ENCODE measurements around the gene TMC2.
"Not testable (repeated sequence)": the region's sequence is repeated elsewhere in the genome, so short reads cannot be mapped to it uniquely, and the experiment has no call there.

TMC2 gene

GRCh38 chr20:2536560-2536986 is at the start of gene TMC2:
Gene TMC2, plus strand, starts transcription at chr20:2536573. Its CDS starts 49 bp downstream, at chr20:2536622.
- DNase-seq, result no peak

- DNase-seq, result not testable (repeated sequence)
Measured at GRCh38 chr20:2502808-2503384, 33.5 kb upstream of the TMC2 start.

GRCh38 chr20:2504803-2505202 is 31.6 kb upstream of the TMC2 start:
- DNase-seq, result not testable (repeated sequence)

GRCh38 chr20:2506426-2506825 is 29.9 kb upstream of the TMC2 start:
- not testable (repeated sequence) for DNase-seq

- no peak for DNase-seq
Measured at GRCh38 chr20:2507464-2507863, 28.9 kb upstream of the TMC2 start.

GRCh38 chr20:2507875-2508630 is 28.3 kb upstream of the TMC2 start:
- DNase-seq, result peak; percentile 39

GRCh38 chr20:2508631-2509467 is 27.5 kb upstream of the TMC2 start, which contains the start of gene ZNF343:
Gene ZNF343, minus strand, starts transcription at chr20:2508915. Its CDS starts 15,020 bp downstream, at chr20:2493895.
- DNase-seq, result peak; percentile 93

GRCh38 chr20:2509468-2509781 is 26.9 kb upstream of the TMC2 start:
- no peak for DNase-seq

GRCh38 chr20:2509794-2510193 is 26.6 kb upstream of the TMC2 start:
- DNase-seq, result peak; percentile 12

GRCh38 chr20:2515203-2515602 is 21.2 kb upstream of the TMC2 start:
- DNase-seq, result no peak

GRCh38 chr20:2516399-2516798 is 20.0 kb upstream of the TMC2 start:
- DNase-seq, result no peak

GRCh38 chr20:2518096-2518495 is 18.3 kb upstream of the TMC2 start:
- no peak for DNase-seq

- DNase-seq, result peak; percentile 55
Measured at GRCh38 chr20:2518558-2518957, 17.8 kb upstream of the TMC2 start.

- DNase-seq, result no peak
Measured at GRCh38 chr20:2519115-2519809, 17.1 kb upstream of the TMC2 start.

GRCh38 chr20:2520617-2521016 is 15.8 kb upstream of the TMC2 start:
- no peak for DNase-seq

- peak; percentile 62 for DNase-seq
Measured at GRCh38 chr20:2521369-2522305, 14.7 kb upstream of the TMC2 start.

GRCh38 chr20:2522826-2523429 is 13.4 kb upstream of the TMC2 start:
- DNase-seq, result peak; percentile 54

GRCh38 chr20:2523919-2524708 is 12.3 kb upstream of the TMC2 start:
- peak; percentile 85 for DNase-seq

GRCh38 chr20:2524709-2525506 is 11.5 kb upstream of the TMC2 start:
- DNase-seq, result no peak

- not testable (repeated sequence) for DNase-seq
Measured at GRCh38 chr20:2526218-2526583, 10.2 kb upstream of the TMC2 start.
